ENCODE data around the gene NVL. TPM values are rescaled to one million over a fixed set of nuclear protein-coding genes. Genes with fewer than 3 reads are reported as not detected.

The NVL gene
- total RNA-seq, 1 donor from 2014 or later = 18.7 TPM

- DNase-seq (ENCODE audit: low spot score) = no peak
- no peaks in the 10 kb centered on the region for H3K4me1 Mint-ChIP-seq (ENCODE audit: low read depth)
- H3K36me3 Mint-ChIP-seq (ENCODE audit: low read depth) = peaks cover 21% of the 10 kb centered on the region
- no peak overlapping the region for H3K27ac Mint-ChIP-seq (ENCODE audit: unreplicated experiment)
- no peak overlapping the region for H3K4me3 Mint-ChIP-seq (ENCODE audit: unreplicated experiment)
- no peaks in the 10 kb centered on the region for H3K27me3 Mint-ChIP-seq (ENCODE audit: low read depth)
- TF ChIP-seq CTCF (IDR thresholded peaks at IDR 0.05) = no peak
- no peaks in the 10 kb centered on the region for H3K9me3 Mint-ChIP-seq (ENCODE audit: low read depth)
Observed at GRCh38 chr1:224289396-224289795, 40.6 kb downstream of the NVL start.

GRCh38 chr1:224287714-224288113, 42.3 kb downstream of the NVL start:
- Mint-ChIP-seq H3K4me1 (ENCODE audit: low read depth) (no peaks in the 10 kb centered on the region), H3K36me3 (ENCODE audit: low read depth) (peaks cover 16% of the 10 kb centered on the region), H3K9me3 (ENCODE audit: low read depth) (no peaks in the 10 kb centered on the region), H3K4me3 (ENCODE audit: unreplicated experiment) (no peak overlapping the region), H3K27ac (ENCODE audit: unreplicated experiment) (no peak overlapping the region), H3K27me3 (ENCODE audit: low read depth) (no peaks in the 10 kb centered on the region)
- DNase-seq (ENCODE audit: low spot score) = no peak
- TF ChIP-seq CTCF (IDR thresholded peaks at IDR 0.05) = no peak

GRCh38 chr1:224282140-224282539, 47.8 kb downstream of the NVL start:
- no peak for TF ChIP-seq CTCF (IDR thresholded peaks at IDR 0.05)
- DNase-seq (ENCODE audit: low spot score) = no peak
- no peaks in the 10 kb centered on the region for H3K4me1 Mint-ChIP-seq (ENCODE audit: low read depth)
- no peaks in the 10 kb centered on the region for H3K27me3 Mint-ChIP-seq (ENCODE audit: low read depth)
- H3K27ac Mint-ChIP-seq (ENCODE audit: unreplicated experiment) = no peak overlapping the region
- peaks cover 14% of the 10 kb centered on the region for H3K36me3 Mint-ChIP-seq (ENCODE audit: low read depth)
- no peak overlapping the region for H3K4me3 Mint-ChIP-seq (ENCODE audit: unreplicated experiment)
- H3K9me3 Mint-ChIP-seq (ENCODE audit: low read depth) = no peaks in the 10 kb centered on the region

GRCh38 chr1:224276771-224277487, 53.0 kb downstream of the NVL start:
- no peak for TF ChIP-seq CTCF (IDR thresholded peaks at IDR 0.05)
- H3K4me3 Mint-ChIP-seq (ENCODE audit: unreplicated experiment) = no peak overlapping the region
- H3K27me3 Mint-ChIP-seq (ENCODE audit: low read depth) = no peaks in the 10 kb centered on the region
- peaks cover 22% of the 10 kb centered on the region for H3K36me3 Mint-ChIP-seq (ENCODE audit: low read depth)
- DNase-seq (ENCODE audit: low spot score) = no peak
- no peaks in the 10 kb centered on the region for H3K4me1 Mint-ChIP-seq (ENCODE audit: low read depth)
- no peak overlapping the region for H3K27ac Mint-ChIP-seq (ENCODE audit: unreplicated experiment)
- no peaks in the 10 kb centered on the region for H3K9me3 Mint-ChIP-seq (ENCODE audit: low read depth)

- Mint-ChIP-seq H3K27ac (ENCODE audit: unreplicated experiment) (no peak overlapping the region), H3K27me3 (ENCODE audit: low read depth) (no peaks in the 10 kb centered on the region), H3K36me3 (ENCODE audit: low read depth) (peaks cover 21% of the 10 kb centered on the region), H3K9me3 (ENCODE audit: low read depth) (no peaks in the 10 kb centered on the region), H3K4me3 (ENCODE audit: unreplicated experiment) (no peak overlapping the region), H3K4me1 (ENCODE audit: low read depth) (no peaks in the 10 kb centered on the region)
- no peak for TF ChIP-seq CTCF (IDR thresholded peaks at IDR 0.05)
- DNase-seq (ENCODE audit: low spot score) = no peak
Observed at GRCh38 chr1:224274970-224275626, 54.9 kb downstream of the NVL start.

All from chondrocyte (in vitro differentiated cells).